ENCODE data around the gene TMEM39B. TPM values are rescaled to one million over a fixed set of nuclear protein-coding genes. Genes with fewer than 3 reads are reported as not detected.
A peak's percentile ranks its signal among the peaks of the same experiment; 100 is the strongest.
"Not testable (repeated sequence)": the region's sequence is repeated elsewhere in the genome, so short reads cannot be mapped to it uniquely, and the experiment has no call there.

TMEM39B gene
- total RNA-seq, 2 experiments from 2014 or later = 27.1 to 28.4 TPM

DNA sequence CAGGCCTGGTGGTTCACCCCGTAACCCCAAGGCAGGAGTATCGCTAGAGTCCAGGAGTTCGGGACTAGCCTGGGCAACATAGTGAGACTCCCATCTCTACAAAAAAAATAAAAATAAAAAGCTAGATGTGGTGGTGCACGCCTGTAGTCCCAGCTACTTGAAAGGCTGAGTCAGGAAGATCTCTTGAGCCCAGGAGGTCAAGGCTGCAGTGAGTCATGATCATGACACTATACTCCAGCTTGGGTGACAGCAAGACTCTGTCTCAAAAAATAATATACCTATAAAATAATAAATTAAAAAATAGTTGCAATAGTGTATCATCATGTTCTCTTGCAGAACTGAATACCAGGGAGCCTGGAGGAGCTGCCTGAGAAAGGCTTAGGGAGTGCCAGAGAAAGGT is 19.9 kb upstream of the TMEM39B start:
- Mint-ChIP-seq H3K9me3 (no peaks in the 10 kb centered on the region), H3K4me1 (peaks cover 3% of the 10 kb centered on the region), H3K4me3 (no peak overlapping the region), H3K36me3 (peaks cover 40% of the 10 kb centered on the region), H3K27ac (no peak overlapping the region), H3K27me3 (no peaks in the 10 kb centered on the region)
- ATAC-seq (ENCODE audit: low read depth) (no peak), DNase-seq (no peak)
- POLR2A ChIA-PET = interaction anchor here (1.4 kb wide), 1 partner anchor 20 kb away, joined by 4 read pairs; the partner anchor contains the start of gene TMEM39B

GRCh38 chr1:32055416-32055815 is 17.3 kb upstream of the TMEM39B start:
- ATAC-seq (ENCODE audit: low read depth) (no peak), DNase-seq (no peak)
- Mint-ChIP-seq H3K4me3 (no peak overlapping the region), H3K27me3 (no peaks in the 10 kb centered on the region), H3K27ac (no peak overlapping the region), H3K9me3 (no peaks in the 10 kb centered on the region), H3K4me1 (no peaks in the 10 kb centered on the region), H3K36me3 (peaks cover 44% of the 10 kb centered on the region)
- POLR2A ChIA-PET = interaction anchor here (1.4 kb wide), 1 partner anchor 17 kb away, joined by 5 read pairs; the partner anchor contains the start of gene TMEM39B

GRCh38 chr1:32056598-32056997 is 16.1 kb upstream of the TMEM39B start:
- no peaks in the 10 kb centered on the region for H3K4me1 Mint-ChIP-seq
- no peaks in the 10 kb centered on the region for H3K27me3 Mint-ChIP-seq
- no peaks in the 10 kb centered on the region for H3K9me3 Mint-ChIP-seq
- no peak overlapping the region for H3K4me3 Mint-ChIP-seq
- no peak overlapping the region for H3K27ac Mint-ChIP-seq
- peaks cover 44% of the 10 kb centered on the region for H3K36me3 Mint-ChIP-seq
- POLR2A ChIA-PET = interaction anchor here (0.6 to 1.4 kb wide), 2 partner anchors 16 to 24 kb away, joined by 5 to 6 read pairs; partner anchors contain the start of gene TMEM39B
- ATAC-seq (ENCODE audit: low read depth) (no peak), DNase-seq (no peak)

- POLR2A ChIA-PET = no interaction called here
- Mint-ChIP-seq H3K4me3 (no peak overlapping the region), H3K9me3 (no peaks in the 10 kb centered on the region), H3K27ac (no peak overlapping the region), H3K27me3 (no peaks in the 10 kb centered on the region), H3K4me1 (peaks cover 8% of the 10 kb centered on the region), H3K36me3 (peaks cover 21% of the 10 kb centered on the region)
- DNase-seq (no peak), ATAC-seq (ENCODE audit: low read depth) (no peak)
Observed at GRCh38 chr1:32060914-32061313, 11.8 kb upstream of the TMEM39B start.

- Mint-ChIP-seq H3K27me3 (no peaks in the 10 kb centered on the region), H3K4me3 (no peak overlapping the region), H3K4me1 (peaks cover 18% of the 10 kb centered on the region), H3K27ac (peak overlapping the region; percentile 19), H3K9me3 (no peaks in the 10 kb centered on the region), H3K36me3 (peaks cover 12% of the 10 kb centered on the region)
- DNase-seq (no peak), ATAC-seq (ENCODE audit: low read depth) (no peak)
- POLR2A ChIA-PET = interaction anchor here (1.4 to 1.6 kb wide), 2 partner anchors 10 to 47 kb away, joined by 4 to 6 read pairs; partner anchors contain the start of gene TMEM39B
Observed at GRCh38 chr1:32062867-32063230, 9.9 kb upstream of the TMEM39B start.

DNA sequence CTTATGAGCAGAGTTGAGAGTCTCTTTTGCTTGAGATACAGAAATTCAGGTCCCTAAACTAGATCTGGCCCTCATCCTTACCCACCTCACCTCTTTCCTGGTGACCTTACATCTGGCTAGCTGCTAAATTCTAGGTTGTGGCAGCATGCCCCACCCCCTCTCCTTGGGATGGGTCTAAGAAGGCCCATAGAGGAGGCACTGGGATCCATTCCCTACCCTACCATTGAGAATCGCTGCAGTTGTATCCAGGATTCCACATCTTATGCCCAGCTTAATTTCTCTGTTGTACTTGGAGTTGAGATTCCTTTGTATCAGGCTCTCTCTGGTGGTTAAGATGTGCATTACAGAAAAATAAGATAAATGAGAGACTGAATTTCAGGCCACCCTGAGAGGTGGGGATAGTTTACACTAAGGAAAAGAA is 9.5 kb upstream of the TMEM39B start:
- POLR2A ChIA-PET = interaction anchor here (1.4 to 1.6 kb wide), 2 partner anchors 10 to 48 kb away, joined by 4 to 6 read pairs; partner anchors contain the start of gene TMEM39B
- no peak for DNase-seq
- peak; percentile 20 for ATAC-seq (ENCODE audit: low read depth)
- no peaks in the 10 kb centered on the region for H3K27me3 Mint-ChIP-seq
- H3K4me1 Mint-ChIP-seq = peaks cover 18% of the 10 kb centered on the region
- peak overlapping the region; percentile 7 for H3K27ac Mint-ChIP-seq
- H3K4me3 Mint-ChIP-seq = no peak overlapping the region
- H3K9me3 Mint-ChIP-seq = no peaks in the 10 kb centered on the region
- H3K36me3 Mint-ChIP-seq = peaks cover 10% of the 10 kb centered on the region

GRCh38 chr1:32065613-32066488 is 6.9 kb upstream of the TMEM39B start:
- H3K9me3 Mint-ChIP-seq; H3K27me3 Mint-ChIP-seq; DNase-seq; H3K36me3 Mint-ChIP-seq; ATAC-seq (ENCODE audit: low read depth): not testable (repeated sequence)
- peaks cover 25% of the 10 kb centered on the region for H3K4me1 Mint-ChIP-seq
- peak overlapping the region; percentile 61 for H3K27ac Mint-ChIP-seq
- peak overlapping the region; percentile 44 for H3K4me3 Mint-ChIP-seq
- POLR2A ChIA-PET = interaction anchor here (0.5 to 1.7 kb wide), 6 partner anchors 24 to 303 kb away, joined by 3 to 5 read pairs (median 4); partner anchors contain the start of gene KHDRBS1

DNA sequence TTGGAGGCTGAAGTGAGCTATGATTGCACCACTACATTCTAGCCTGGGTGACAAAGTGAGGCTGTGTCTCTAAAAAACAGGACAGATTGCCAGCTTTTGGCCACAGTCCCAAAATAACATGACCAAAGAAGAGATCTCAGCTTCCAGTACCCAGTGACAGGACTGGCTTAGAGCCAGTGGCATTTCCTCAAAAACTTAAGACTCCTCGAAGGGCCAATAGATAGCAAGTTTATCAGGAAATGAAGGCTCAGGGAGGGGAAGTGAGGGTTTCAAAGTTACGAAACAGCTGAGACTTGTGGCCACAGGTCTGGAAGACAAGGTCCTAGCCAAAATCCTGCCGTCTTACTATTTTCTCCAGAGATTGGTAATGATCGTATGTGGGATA is 6.3 kb upstream of the TMEM39B start:
- ATAC-seq (ENCODE audit: low read depth) (peak; percentile 66), DNase-seq (no peak)
- Mint-ChIP-seq H3K36me3 (peaks cover 2% of the 10 kb centered on the region), H3K27me3 (peaks cover 10% of the 10 kb centered on the region), H3K4me1 (peaks cover 25% of the 10 kb centered on the region), H3K4me3 (peak overlapping the region; percentile 48), H3K9me3 (no peaks in the 10 kb centered on the region), H3K27ac (peak overlapping the region; percentile 22)
- POLR2A ChIA-PET = interaction anchor here (0.5 to 1.7 kb wide), 4 partner anchors 27 to 304 kb away, joined by 3 to 5 read pairs (median 4); no protein-coding TSS in a partner anchor

- no peak overlapping the region for H3K27ac Mint-ChIP-seq
- ATAC-seq (ENCODE audit: low read depth) = no peak
- no peak overlapping the region for H3K4me3 Mint-ChIP-seq
- H3K27me3 Mint-ChIP-seq = peaks cover 10% of the 10 kb centered on the region
- no peak for DNase-seq
- H3K4me1 Mint-ChIP-seq = peaks cover 39% of the 10 kb centered on the region
- POLR2A ChIA-PET = no interaction called here
- no peaks in the 10 kb centered on the region for H3K9me3 Mint-ChIP-seq
- H3K36me3 Mint-ChIP-seq = peaks cover 2% of the 10 kb centered on the region
Observed at GRCh38 chr1:32068957-32069588, 3.7 kb upstream of the TMEM39B start.

- no peak for DNase-seq
- peaks cover 35% of the 10 kb centered on the region for H3K4me1 Mint-ChIP-seq
Observed at GRCh38 chr1:32071758-32072621, 749 bp upstream of the TMEM39B start.

DNA sequence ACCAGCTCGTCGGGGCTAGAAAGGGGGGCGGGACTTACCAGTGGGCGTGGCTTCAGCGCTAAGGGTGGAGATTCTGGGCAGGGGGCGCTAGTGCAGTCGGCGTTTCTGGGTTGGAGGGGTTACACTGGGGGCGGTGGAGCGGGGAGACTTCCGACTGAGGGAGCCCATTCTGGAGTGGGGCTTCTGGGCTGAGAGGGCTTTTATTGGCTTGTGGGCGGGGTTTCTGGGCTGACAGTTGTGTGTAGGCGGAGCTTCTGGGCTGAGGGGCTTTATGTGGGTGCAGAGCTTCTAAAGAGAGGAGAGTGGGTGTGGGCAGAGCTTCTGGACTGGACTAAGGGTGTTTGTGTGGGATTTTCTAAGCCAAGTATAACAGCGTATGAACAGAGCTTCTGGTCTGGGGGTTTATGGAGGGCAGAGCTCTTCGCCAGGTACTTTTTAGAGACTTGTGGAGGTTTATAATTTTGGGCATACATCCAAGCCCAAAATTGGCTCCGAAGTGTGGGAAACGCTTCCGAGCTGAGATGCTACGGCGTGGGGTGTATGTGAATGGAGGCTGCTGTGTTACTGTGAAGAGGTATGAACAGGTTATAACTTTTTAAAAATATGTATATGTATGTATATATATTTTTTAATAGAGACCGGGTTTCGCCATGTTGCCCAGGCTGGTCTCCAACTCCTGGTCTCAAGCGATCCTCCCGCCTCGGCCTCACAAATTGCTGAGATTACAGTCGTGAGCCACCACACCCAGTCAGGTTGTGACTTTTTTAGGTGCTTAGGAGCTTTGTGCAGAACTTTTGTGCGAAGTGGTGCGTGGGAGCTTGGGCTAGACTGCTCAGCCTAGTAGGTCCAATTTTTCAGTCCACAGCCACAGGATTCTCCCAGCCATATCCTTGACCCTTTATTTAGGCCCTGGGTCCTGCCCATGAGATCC is 825 bp downstream of the TMEM39B start:
- DNase-seq (no peak), ATAC-seq (ENCODE audit: low read depth) (no peak)
- peaks cover 10% of the 10 kb centered on the region for H3K27me3 Mint-ChIP-seq
- peaks cover 13% of the 10 kb centered on the region for H3K36me3 Mint-ChIP-seq
- H3K9me3 Mint-ChIP-seq = no peaks in the 10 kb centered on the region
- peak overlapping the region; percentile 94 for H3K4me3 Mint-ChIP-seq
- peaks cover 40% of the 10 kb centered on the region for H3K4me1 Mint-ChIP-seq
- H3K27ac Mint-ChIP-seq = peak overlapping the region; percentile 90
- POLR2A ChIA-PET = interaction anchor here (0.6 to 3.5 kb wide), 25 partner anchors 9 to 870 kb away, joined by 3 to 36 read pairs (median 4); partner anchors contain the start of genes BSDC1, IQCC, KHDRBS1 and KPNA6

More at GRCh38 chr1:32071758-32072621, 749 bp upstream of the TMEM39B start:
- Mint-ChIP-seq H3K4me3 (peak overlapping the region; percentile 94), H3K9me3 (no peaks in the 10 kb centered on the region), H3K36me3 (peaks cover 6% of the 10 kb centered on the region), H3K27ac (peak overlapping the region; percentile 90), H3K27me3 (peaks cover 10% of the 10 kb centered on the region)
- POLR2A ChIA-PET = interaction anchor here (0.8 to 3.5 kb wide), 14 partner anchors 9 to 427 kb away, joined by 3 to 36 read pairs (median 5); partner anchors contain the start of genes BSDC1, CCDC28B, KPNA6 and PEF1
- ATAC-seq (ENCODE audit: low read depth) = no peak

DNA sequence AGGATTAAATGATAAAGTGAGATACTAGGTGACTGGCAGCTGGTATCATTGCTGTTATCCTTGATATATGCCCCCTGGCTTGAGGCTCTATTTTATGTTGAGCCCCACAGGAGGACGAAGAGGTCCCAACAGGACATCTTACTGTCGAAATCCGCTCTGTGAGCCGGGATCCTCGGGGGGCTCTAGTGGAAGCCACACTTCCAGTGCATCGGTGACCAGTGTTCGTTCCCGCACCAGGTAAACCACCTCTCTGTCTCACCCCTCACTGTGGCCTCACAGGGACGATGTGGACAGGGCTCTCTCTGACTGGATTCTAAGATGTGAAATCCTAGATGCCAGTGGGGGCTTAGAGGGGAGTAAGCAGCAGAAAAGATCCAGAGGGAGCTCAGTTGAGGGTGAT is 2.1 kb downstream of the TMEM39B start:
- DNase-seq = no peak
- Mint-ChIP-seq H3K9me3 (no peaks in the 10 kb centered on the region), H3K27ac (peak overlapping the region; percentile 38), H3K36me3 (peaks cover 15% of the 10 kb centered on the region), H3K4me3 (peak overlapping the region; percentile 94), H3K4me1 (peaks cover 37% of the 10 kb centered on the region), H3K27me3 (peaks cover 5% of the 10 kb centered on the region)
- POLR2A ChIA-PET = interaction anchor here (3.5 kb wide), 1 partner anchor 33 kb away, joined by 36 read pairs; the partner anchor contains the start of gene KPNA6
- no peak for ATAC-seq (ENCODE audit: low read depth)

Measured in activated naive CD8-positive, alpha-beta T cell treated with anti-CD3 and anti-CD28 coated beads, Interleukin-2, amount 10 ng/mL, durations not matched to agents 7 days and 5 days (primary cell).